Adrenal gland (tissue), 12 donors: ENCODE data around the gene NNAT. TPM values are rescaled to one million over a fixed set of nuclear protein-coding genes. Genes with fewer than 3 reads are reported as not detected.

Source experiments
- DNase-seq, 7 donors: peaks; one replicate each; pipeline ENCODE4 v3.0.0-alpha.2; 2019 to 2020
- H3K27ac ChIP-seq, 5 donors: fragments of 200-600 bp; sonication (generic) in 4 of 5; 1 replicate in 3 of 5; 2 replicates in 2 of 5; pipeline versions ENCODE4 v1.5.1 to v1.8.0; 2016 to 2020; ENCODE audit warnings: mild to moderate bottlenecking in 1 of 5
- H3K27me3 ChIP-seq: fragments of 200-600 bp; 2 replicates; pipeline ENCODE4 v1.8.0; 2021
- H3K36me3 ChIP-seq, 2 donors: fragments of 200-600 bp; replicated peaks in 1 of 2; 1 replicate in 1 of 2; 2 replicates in 1 of 2; pipeline versions ENCODE4 v1.5.1 to v1.8.0; 2018 to 2022
- H3K4me1 ChIP-seq, 2 donors: fragments of 200-600 bp; replicated peaks in 1 of 2; 1 replicate in 1 of 2; 2 replicates in 1 of 2; pipeline versions ENCODE4 v1.5.1 to v1.8.0; 2018 to 2021
- H3K4me3 ChIP-seq, 4 donors: fragments of 200-600 bp; sonication (generic) in 3 of 4; one replicate each; pipeline ENCODE4 v1.5.1; 2016 to 2018
- H3K9me3 ChIP-seq, 3 donors: fragments of 200-600 bp; sonication (generic) in 1 of 3; replicated peaks in 1 of 3; 1 replicate in 2 of 3; 2 replicates in 1 of 3; pipeline versions ENCODE4 v1.5.1 to v1.8.0; 2016 to 2021
- CTCF ChIP-seq, 6 experiments: fragments of 450-650 bp in 4 of 6; fragments of 200-600 bp in 2 of 6; sonication (generic) in 1 of 6; IDR thresholded peaks; 1 replicate in 5 of 6; 2 replicates in 1 of 6; pipeline versions ENCODE4 v1.5.1 to v1.8.0; 2016 to 2021; ENCODE audit warnings: antibody characterized with exemption in 6 of 6, mild to moderate bottlenecking in 2 of 6, moderate library complexity in 1 of 6
- POLR2A ChIP-seq, 2 donors: fragments of 450-650 bp; IDR thresholded peaks; one replicate each; pipeline ENCODE4 v1.6.1; 2017; ENCODE audit warnings: antibody characterized with exemption in 2 of 2, mild to moderate bottlenecking in 2 of 2, moderate library complexity in 1 of 2
- WGBS, 4 donors: extraction: QIAGEN DNeasy Blood & Tissue Kit in 2 of 4; methylation state at CpG; one replicate each; pipeline versions ENCODE4 v1.1.5 to v1.1.7; 2013 to 2017; 5-methylcytosine and 5-hydroxymethylcytosine counted together
- intact Hi-C, 2 donors: fragments of 100-400 bp; cut with DNase I; formaldehyde crosslinking; loops; one replicate each; pipeline versions ENCODE4 v1.14.1 to v1.15.0; 2022 to 2023
- polyA plus RNA-seq, 3 donors: library from polyadenylated mRNA; stranded (reverse); fragments of 200-250 nt in 2 of 3; fragments of 350-450 nt in 1 of 3; fragmentation: Illumina TruSeq in 1 of 3; extraction: RNeasy Lipid Tissue Mini Kit (QIAGEN cat#74804) in 1 of 3; gene quantifications; one replicate each; pipeline ENCODE4 v1.2.3, GENCODE V29; 2013 to 2014
- total RNA-seq, 9 donors: library from RNA; depleted of rRNA in 4 of 9; stranded (reverse); fragments of >200 nt in 4 of 9; fragments of 120-200 nt in 1 of 9; fragmentation: NEBNext Ultra II Directional in 1 of 9; extraction: Animal tissue kit (Norgen Biotek cat#: 25700) in 1 of 9; gene quantifications; one replicate each; pipeline versions ENCODE4 v1.1.0 to v1.2.4, GENCODE V29; 2013 to 2023
- donor health status: healthy with polysubstance abuse.
- donor health status: Bipolar disorder and iron deficiency.
- donor health status: DM: yes; HTN: yes; CAD: no.
- donor health status: DM: no; HTN: no; CAD: no.
- donor health status: DM: no; HTN: no; CAD: no.
- donor health status: DM: yes; HTN: yes; CAD: no.

The NNAT gene
- total and polyA plus RNA-seq, 12 donors, result 0.22 to 23.5 (median 6.7) TPM; not detected in 2

DNA sequence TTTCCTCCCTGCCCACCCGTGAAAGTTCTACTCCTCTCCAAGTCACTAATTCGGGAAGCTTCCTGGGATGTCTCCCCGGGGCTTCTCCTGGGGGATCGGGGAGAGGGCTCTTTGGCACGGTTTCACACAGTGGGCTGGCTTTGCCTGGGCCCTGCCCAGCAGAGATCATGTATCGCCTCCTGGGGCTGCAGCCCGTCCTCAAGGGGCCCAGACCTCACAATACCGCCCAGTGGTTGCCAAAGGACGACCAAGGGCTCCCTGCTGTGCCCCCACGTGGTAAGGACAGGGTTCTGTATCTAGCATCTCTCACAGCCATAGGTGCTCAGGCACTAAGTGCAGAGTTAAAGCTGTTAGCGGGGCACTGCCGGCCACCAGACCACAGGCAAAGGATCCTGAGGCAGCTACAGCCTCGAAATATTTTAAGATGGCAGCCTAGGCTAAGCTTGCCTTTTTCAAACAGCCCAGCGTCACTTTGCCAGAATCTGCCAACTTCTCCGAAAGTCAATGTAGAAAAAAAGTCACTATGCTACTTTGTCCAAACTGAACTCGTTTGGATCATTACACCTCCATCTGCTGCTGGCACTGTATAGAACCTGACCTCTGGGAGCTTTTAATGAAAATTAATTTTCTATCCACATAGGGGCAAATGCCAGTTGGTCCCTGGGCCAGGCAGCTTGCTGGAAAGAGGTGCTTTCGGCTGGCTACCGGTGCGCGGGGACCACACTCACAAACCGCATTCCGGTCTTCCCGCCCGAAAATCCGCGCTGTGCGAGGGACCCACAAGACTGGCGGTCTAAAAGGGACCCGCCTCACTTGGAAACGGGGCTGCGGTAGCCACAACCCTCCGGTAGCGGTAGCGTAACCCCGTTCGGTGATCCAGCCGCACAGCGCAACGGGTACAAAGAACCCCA, 1.3 kb upstream of the NNAT start:
- DNase-seq, result peak in 2 of 7 donors; percentile 11 to 53
- H3K36me3 ChIP-seq, result peaks cover 0 to 21% of the 10 kb centered on the region in 2 donors
- H3K9me3 ChIP-seq, result no peaks in the 10 kb centered on the region
- intact Hi-C loops, result loop anchor here in 1 of 2 donors (10.0 kb wide), 1 partner anchor 115 kb away; no protein-coding TSS in a partner anchor
- H3K4me1 ChIP-seq, result peaks cover 0 to 32% of the 10 kb centered on the region in 2 donors
- H3K4me3 ChIP-seq, result no peak overlapping the region
- 83 to 90% (median 86%) methylated on average over 22 to 39 of the region's 39 CpGs for WGBS, 4 donors
- peak overlapping the region in 1 of 5 donors; percentile 37 for H3K27ac ChIP-seq
- TF ChIP-seq POLR2A (IDR thresholded peaks at IDR 0.05), result no peak
- TF ChIP-seq CTCF (IDR thresholded peaks at IDR 0.05), result no peak
- H3K27me3 ChIP-seq, result no peaks in the 10 kb centered on the region

DNA sequence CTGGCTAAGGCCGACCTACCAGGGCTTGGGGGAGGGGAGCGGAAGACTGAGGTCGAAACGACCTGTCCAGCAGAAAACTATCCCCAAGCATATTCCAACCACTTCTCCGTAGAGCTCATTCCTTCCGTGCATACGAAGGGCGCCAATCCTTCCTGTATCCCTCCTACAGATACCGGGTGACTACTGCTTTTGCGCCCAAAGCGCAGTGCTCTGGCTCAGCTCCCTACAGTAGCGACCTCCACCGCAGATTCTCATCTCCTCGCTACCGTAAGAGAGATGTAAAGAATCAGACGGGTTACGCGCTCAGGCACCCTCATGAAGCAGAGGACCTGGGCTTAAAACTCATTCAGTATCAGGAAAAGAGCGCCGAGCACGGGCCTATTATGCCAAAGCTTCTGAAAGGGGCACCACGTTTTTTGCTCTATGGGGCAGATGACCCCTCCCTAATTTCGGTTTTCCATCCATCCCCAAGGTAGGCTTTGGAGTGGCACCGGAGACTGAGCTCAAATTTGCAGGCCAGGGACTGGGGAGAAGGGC, 563 bp upstream of the NNAT start:
- no peak overlapping the region for H3K4me3 ChIP-seq
- peaks cover 0 to 40% of the 10 kb centered on the region in 2 donors for H3K4me1 ChIP-seq
- H3K27ac ChIP-seq, result no peak overlapping the region
- intact Hi-C loops, result loop anchor here in 1 of 2 donors (10.0 kb wide), 1 partner anchor 116 kb away; no protein-coding TSS in a partner anchor
- 88 to 93% (median 89%) methylated on average over 22 to 24 of the region's 24 CpGs for WGBS, 4 donors
- H3K36me3 ChIP-seq, result peaks cover 0 to 17% of the 10 kb centered on the region in 2 donors
- H3K9me3 ChIP-seq, result no peaks in the 10 kb centered on the region
- no peak for DNase-seq
- TF ChIP-seq POLR2A (IDR thresholded peaks at IDR 0.05) (no peak), CTCF (IDR thresholded peaks at IDR 0.05) (no peak)
- no peaks in the 10 kb centered on the region for H3K27me3 ChIP-seq

- Histone ChIP-seq H3K27ac (no peak overlapping the region), H3K27me3 (no peaks in the 10 kb centered on the region), H3K4me3 (no peak overlapping the region), H3K36me3 (peaks cover 0 to 15% of the 10 kb centered on the region in 2 donors), H3K4me1 (peaks cover 10 to 43% of the 10 kb centered on the region in 2 donors), H3K9me3 (no peaks in the 10 kb centered on the region)
- WGBS, 4 donors, result 73 to 93% (median 85%) methylated on average over 5 to 36 of the region's 36 CpGs
- DNase-seq, result peak in 3 of 7 donors; percentile 14 to 77 (median 58)
- TF ChIP-seq CTCF (IDR thresholded peaks at IDR 0.05) (no peak), POLR2A (IDR thresholded peaks at IDR 0.05) (no peak)
- intact Hi-C loops, result loop anchor here in 1 of 2 donors (10.0 kb wide), 1 partner anchor 118 kb away; no protein-coding TSS in a partner anchor
Observed at GRCh38 chr20:37522260-37523011, 1.4 kb downstream of the NNAT start.
